Measurements from ENCODE around the gene FOSL2.
A peak's percentile ranks its signal among the peaks of the same experiment; 100 is the strongest.

- TF ChIP-seq CTCF (IDR thresholded peaks at IDR 0.05) (peak in 1 of 6 experiments; percentile 6), POLR2A (IDR thresholded peaks at IDR 0.05) (no peak)
These were observed 7.8 kb downstream of the FOSL2 start for GRCh38 chr2:28400419-28400818.

Measured in Peyer's patch (tissue), 4 donors.